ENCODE results near the gene ACER2. TPM values are rescaled to one million over a fixed set of nuclear protein-coding genes. Genes with fewer than 3 reads are reported as not detected.

The ACER2 gene
- total RNA-seq, 1 donor from 2014 or later: 10.8 TPM

GRCh38 chr9:19493876-19494275 is 85.1 kb downstream of the ACER2 start:
- no peaks in the 10 kb centered on the region for H3K36me3 ChIP-seq (ENCODE audit: control insufficient read depth, insufficient read depth, low read length)
- H3K27me3 ChIP-seq (ENCODE audit: control insufficient read depth, insufficient read depth, low read length): peaks cover 5% of the 10 kb centered on the region
- no peak overlapping the region for H3K4me3 ChIP-seq (ENCODE audit: low read depth, low read length)
- TF ChIP-seq CTCF (IDR thresholded peaks at IDR 0.05; ENCODE audit: insufficient read depth, low read length, poor library complexity, severe bottlenecking): no peak
- no peak for DNase-seq (ENCODE audit: low read depth)

GRCh38 chr9:19495186-19496028 is 86.6 kb downstream of the ACER2 start:
- Histone ChIP-seq H3K36me3 (ENCODE audit: control insufficient read depth, insufficient read depth, low read length) (no peaks in the 10 kb centered on the region), H3K27me3 (ENCODE audit: control insufficient read depth, insufficient read depth, low read length) (peaks cover 5% of the 10 kb centered on the region), H3K4me3 (ENCODE audit: low read depth, low read length) (no peak overlapping the region)
- no peak for DNase-seq (ENCODE audit: low read depth)
- TF ChIP-seq CTCF (IDR thresholded peaks at IDR 0.05; ENCODE audit: insufficient read depth, low read length, poor library complexity, severe bottlenecking): no peak

GRCh38 chr9:19496321-19497050 is 87.7 kb downstream of the ACER2 start:
- Histone ChIP-seq H3K27me3 (ENCODE audit: control insufficient read depth, insufficient read depth, low read length) (peaks cover 5% of the 10 kb centered on the region), H3K36me3 (ENCODE audit: control insufficient read depth, insufficient read depth, low read length) (no peaks in the 10 kb centered on the region), H3K4me3 (ENCODE audit: low read depth, low read length) (no peak overlapping the region)
- no peak for TF ChIP-seq CTCF (IDR thresholded peaks at IDR 0.05; ENCODE audit: insufficient read depth, low read length, poor library complexity, severe bottlenecking)
- no peak for DNase-seq (ENCODE audit: low read depth)

GRCh38 chr9:19497276-19497675 is 88.5 kb downstream of the ACER2 start:
- no peak for TF ChIP-seq CTCF (IDR thresholded peaks at IDR 0.05; ENCODE audit: insufficient read depth, low read length, poor library complexity, severe bottlenecking)
- Histone ChIP-seq H3K36me3 (ENCODE audit: control insufficient read depth, insufficient read depth, low read length) (no peaks in the 10 kb centered on the region), H3K27me3 (ENCODE audit: control insufficient read depth, insufficient read depth, low read length) (peaks cover 5% of the 10 kb centered on the region), H3K4me3 (ENCODE audit: low read depth, low read length) (no peak overlapping the region)
- no peak for DNase-seq (ENCODE audit: low read depth)

- TF ChIP-seq CTCF (IDR thresholded peaks at IDR 0.05; ENCODE audit: insufficient read depth, low read length, poor library complexity, severe bottlenecking): no peak
- DNase-seq (ENCODE audit: low read depth): no peak
- Histone ChIP-seq H3K36me3 (ENCODE audit: control insufficient read depth, insufficient read depth, low read length) (no peaks in the 10 kb centered on the region), H3K27me3 (ENCODE audit: control insufficient read depth, insufficient read depth, low read length) (peaks cover 5% of the 10 kb centered on the region), H3K4me3 (ENCODE audit: low read depth, low read length) (no peak overlapping the region)
Observed at GRCh38 chr9:19498015-19498414, 89.2 kb downstream of the ACER2 start.

Other genes with a start within 250 kb of the ACER2 start
- 41.7 and 44.0 TPM in 2 replicates for gene DENND4C, start 178.3 kb upstream of the ACER2 start, total RNA-seq
- gene RPS6, start 28.8 kb upstream of the ACER2 start, total RNA-seq: 2,289 and 2,366 TPM in 2 replicates

Measured in kidney epithelial cell (primary cell).